Urothelium cell line (cell line): ENCODE results near the gene ARHGEF33.

Source experiments
- DNase-seq: peaks from one replicate; pipeline ENCODE4 v3.0.0; 2011; ENCODE audit warnings: low spot score, mixed read lengths
- FAIRE-seq: peaks from 2 replicates; lab custom pipeline; 2011; peaks lifted over from hg19 to GRCh38; lab: Jason Lieb, UNC

The ARHGEF33 gene

DNA sequence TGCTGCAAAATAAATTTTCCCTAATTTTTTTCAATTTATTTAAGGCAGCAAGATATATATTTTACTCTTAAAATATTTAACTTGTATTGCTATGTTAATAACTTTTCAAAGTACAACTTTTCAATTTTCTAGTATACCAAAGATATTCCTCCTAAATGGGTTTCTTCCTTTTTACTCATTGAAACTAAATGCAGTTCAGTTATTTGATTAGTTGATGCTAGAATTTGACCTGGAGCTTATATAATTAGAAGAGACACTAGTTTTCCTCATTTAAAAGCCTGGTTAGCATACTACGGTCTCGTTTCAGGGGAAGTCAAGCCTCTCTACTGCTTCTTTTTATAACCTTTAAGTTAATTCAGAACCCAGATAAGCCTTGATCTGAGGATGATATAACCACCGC lies at the start of gene ARHGEF33:
Gene ARHGEF33, plus strand, starts transcription at position 301 of the 400 bp plus-strand sequence. CDS start 29,573 bp downstream, outside the sequence.
- DNase-seq, result no peak
- no peak for FAIRE-seq

DNA sequence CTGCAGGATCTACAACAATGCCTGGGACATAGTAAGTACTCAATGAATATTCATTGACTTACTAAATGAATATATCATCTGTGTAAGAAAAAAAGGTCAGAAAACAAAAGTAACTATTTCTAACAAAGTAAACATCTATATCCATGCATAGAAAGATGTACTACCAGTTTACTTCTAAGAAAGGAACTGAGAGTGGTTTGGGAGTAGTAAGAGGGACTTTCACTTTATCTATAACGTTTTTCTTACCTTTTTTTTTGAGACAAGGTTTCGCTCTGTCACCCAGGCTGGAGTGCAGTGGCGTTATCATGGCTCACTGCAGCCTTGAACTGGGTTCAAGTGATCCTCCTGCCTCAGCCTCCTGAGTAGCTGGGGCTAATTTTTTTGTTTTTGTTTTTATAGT lies 39.6 kb upstream of the ARHGEF33 start:
- FAIRE-seq, result no peak
- no peak for DNase-seq

DNA sequence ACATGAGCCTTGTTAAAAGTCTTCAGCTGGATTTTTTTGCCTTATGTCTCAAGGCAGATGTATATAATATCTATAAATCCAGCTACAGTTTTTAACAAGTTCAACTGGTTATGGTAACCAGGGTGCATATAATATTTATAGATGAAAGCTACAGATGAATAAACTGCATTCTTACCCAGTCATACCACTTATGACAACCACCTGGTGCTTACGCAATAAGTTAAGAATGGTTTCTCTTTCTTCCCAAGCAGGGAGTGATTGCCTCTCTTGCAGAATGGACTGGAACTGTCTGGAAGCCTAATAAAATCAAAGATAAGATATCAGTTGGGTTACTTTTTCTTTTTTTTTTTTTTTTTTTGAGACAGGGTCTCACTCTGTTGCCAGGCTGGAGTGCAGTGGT lies 33.5 kb upstream of the ARHGEF33 start:
- no peak for DNase-seq
- FAIRE-seq, result no peak

DNA sequence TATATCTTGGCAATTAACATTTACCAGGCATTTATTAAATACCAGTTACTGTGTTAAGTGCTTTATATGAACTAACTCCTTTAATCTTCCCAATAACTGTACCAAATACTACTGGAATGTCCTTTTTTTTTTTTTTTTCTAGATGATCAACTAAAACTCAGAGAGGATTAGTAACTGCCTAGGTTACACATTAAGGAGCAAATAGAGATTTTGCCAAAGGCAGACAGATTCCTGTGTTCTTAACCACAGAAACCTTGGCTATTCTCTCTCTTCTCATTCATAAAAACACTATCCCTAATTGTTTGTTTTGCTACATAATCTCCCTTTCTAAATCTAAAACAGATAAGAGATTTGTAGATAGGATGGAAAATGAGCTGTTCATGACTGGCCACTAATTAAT lies 27.2 kb upstream of the ARHGEF33 start:
- FAIRE-seq (no peak), DNase-seq (no peak)

DNA sequence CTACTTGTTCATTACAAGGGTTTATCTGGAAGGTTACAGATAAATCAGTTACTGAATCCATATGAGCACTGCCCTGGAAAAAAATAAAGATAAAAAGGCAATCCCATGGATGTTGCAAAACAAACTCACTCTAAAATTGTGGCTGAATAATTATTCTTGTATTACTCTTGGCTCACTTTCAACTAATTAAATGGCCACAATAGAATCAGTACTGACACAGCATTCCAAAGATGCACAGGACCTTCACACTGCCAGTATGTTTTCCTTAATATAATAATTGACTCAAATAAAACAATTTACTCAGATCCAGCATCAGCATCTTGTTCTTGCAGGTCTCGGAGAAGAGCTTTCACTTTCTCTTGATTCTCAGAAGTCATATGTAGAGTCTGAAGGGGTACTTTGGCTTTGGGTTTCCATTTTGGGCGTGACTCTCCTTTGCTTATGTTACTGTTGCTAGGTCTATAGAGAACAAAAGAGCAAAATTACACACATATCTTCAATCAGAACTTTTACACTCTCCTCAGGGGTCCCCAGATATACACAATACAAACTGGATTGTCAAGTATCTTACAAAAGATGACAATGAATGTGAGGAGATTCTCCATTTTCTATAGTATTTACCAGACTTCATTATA lies 26.5 kb upstream of the ARHGEF33 start:
- FAIRE-seq, result no peak
- DNase-seq, result no peak

DNA sequence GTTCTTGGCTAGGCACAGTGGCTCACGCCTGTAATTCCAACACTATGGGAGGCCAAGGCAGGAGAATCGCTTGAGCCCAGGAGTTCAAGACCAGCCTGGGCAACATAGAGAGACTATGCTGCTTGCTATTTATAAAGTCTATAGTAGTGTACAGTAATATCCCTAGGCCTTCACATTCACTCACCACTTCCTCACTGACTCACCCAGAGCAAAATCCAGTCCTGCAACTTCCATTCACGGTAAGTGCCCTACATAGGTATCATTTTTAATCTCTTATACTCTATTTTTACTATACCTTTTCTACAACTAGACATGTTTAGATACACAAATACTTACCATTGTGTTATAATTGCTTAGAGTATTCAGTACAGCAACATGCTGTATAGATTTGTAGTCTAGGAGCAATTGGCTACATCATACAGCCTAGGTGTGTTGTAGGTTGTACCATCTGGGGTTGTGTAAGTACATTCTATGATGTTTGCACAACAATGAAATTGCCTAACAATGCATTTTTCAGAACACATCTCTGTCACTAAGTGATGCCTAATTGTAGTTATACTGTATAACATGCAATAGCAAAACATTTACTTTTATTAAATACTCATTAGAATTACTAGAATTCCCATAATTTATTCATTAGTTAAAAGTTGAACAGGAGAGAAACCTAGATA lies 22.8 kb upstream of the ARHGEF33 start:
- FAIRE-seq (peak; percentile 58), DNase-seq (no peak)

DNA sequence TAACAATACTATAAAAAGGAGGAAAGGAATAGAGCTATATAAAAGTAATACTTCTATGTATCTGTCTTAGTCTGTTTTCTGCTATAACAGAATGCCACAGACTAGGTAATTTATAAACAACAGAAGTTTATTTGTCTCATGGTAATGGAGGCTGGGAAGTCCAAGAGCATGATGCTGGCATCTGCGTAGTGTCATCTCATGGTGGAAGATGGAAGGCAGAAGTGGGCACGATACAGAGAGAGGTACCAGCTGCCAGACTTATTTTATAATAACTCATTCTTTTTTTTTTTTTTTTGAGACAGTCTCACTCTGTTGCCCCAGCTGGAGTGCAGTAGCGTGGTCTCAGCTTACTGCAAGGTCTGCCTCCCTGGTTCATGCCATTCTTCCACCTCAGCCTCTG lies 18.2 kb upstream of the ARHGEF33 start:
- DNase-seq, result no peak
- FAIRE-seq, result no peak

DNA sequence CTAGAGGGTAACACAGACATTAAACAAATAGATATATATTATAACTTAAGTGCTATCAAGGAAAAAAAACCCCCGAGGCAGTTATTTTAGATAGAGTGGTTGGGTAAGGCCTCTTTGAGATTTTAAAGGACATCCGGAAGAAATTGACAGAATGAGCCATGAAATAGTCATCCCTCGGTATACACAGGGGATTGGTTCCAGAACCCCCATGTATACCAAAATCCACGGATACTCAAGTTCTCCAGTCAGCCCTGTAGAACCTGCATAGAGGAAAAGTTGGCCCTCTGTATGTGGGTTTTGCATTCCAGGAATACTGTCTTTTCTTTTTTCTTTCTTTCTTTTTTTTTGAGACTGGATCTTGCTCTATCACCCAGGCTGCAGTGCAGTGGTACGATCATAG lies 15.9 kb upstream of the ARHGEF33 start:
- no peak for DNase-seq

DNA sequence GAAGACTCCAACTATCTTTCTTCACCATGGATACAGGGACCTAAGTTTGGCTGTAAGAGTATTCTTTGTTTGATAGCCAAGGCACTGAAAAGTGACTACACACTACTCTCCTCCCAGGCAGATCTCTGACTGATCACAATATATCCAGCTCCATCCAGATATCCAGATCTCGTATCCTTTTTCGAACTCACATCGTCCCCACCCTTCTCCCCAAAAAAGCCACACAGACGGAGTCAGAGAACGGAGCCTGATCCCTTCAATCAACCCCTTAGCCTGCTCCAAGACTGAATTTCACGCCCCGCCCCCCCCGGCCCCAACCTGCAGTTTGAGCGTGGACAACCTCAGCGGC lies 14.5 kb upstream of the ARHGEF33 start:
- DNase-seq (no peak), FAIRE-seq (no peak)

More for the DNA sequence above, 15.9 kb upstream of the ARHGEF33 start:
- no peak for FAIRE-seq

GRCh38 chr2:38875576-38876367 lies 13.9 kb upstream of the ARHGEF33 start, which contains the start of the genes DHX57 and MORN2:
TSS of gene DHX57 (minus strand) at chr2:38875934. CDS start at chr2:38868405, 7,529 bp downstream.
TSS of gene MORN2 (plus strand) at chr2:38875976.
- FAIRE-seq (peak; percentile 92), DNase-seq (peak; percentile 99)

DNA sequence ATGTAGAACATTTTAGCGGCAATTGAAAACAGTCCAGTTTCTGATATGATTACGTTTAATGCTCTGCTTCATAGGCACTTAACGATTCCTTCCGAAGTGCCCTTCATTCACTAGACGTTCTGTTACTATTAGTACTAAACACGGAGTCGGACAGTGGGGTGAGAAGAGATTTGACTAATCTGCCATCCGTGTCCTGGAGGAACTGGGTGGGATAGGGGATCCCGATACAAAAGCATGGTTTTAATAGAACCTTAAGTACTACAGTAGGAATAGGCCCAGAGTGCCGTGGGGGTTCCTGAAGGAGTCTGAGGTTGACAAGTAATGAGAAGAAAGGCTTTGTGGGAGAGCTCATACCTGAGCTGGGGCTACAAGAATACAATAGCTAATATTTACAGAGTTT lies 13.3 kb upstream of the ARHGEF33 start:
- FAIRE-seq (no peak), DNase-seq (no peak)

DNA sequence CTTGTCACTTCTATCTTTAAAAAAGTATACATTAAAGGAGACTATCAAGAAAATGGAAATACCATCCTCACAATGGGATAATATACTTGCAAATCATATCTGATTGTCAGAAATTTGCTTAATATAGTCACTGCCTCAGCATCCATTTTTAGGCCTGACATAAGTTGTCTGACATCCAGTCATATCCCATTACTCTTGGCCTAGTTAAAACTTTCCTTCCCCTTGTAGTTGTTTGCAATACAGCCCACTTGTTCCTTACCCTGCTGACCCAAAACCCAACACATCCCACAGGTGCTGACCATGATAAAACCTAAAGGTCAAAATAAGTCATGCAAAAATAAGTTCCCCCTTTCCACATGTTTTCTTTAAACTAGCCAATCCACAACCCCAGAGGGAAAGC lies 3.6 kb upstream of the ARHGEF33 start:
- FAIRE-seq (no peak), DNase-seq (no peak)

GRCh38 chr2:38887347-38887746 lies 2.3 kb upstream of the ARHGEF33 start:
- DNase-seq (no peak), FAIRE-seq (no peak)

DNA sequence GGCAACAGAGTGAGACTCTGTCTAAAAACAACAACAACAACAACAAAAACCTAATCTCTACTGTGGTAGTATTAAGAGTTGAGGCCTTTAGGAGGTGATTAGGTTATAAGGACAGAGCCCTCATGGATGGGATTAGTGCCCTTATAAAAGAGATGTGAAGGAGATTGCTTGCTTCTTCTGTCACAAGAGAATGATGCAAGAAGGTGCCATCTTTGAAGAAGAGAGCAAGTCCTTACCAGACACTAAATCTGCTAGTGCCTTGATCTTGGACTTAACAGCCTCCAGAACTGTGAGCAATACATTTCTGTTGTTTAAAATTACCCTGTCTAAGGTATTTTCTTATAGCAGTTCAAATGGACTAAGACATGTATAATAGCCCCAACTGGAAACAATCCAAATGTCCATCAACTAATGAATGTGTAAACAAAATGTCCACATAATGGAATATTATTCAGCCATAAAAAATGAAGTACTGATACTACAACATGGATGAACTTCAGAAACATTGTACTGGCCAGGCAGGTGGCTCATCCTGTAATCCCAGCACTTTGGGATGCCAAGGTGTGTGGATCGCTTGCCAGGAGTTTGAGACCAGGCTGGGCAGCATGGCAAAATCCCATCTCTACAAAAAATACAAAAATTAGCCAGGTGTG lies 1.6 kb upstream of the ARHGEF33 start:
- FAIRE-seq, result no peak

GRCh38 chr2:38889045-38889444 lies 630 bp upstream of the ARHGEF33 start:
- no peak for FAIRE-seq
- no peak for DNase-seq

More for the DNA sequence above, 1.6 kb upstream of the ARHGEF33 start:
- DNase-seq, result no peak

DNA sequence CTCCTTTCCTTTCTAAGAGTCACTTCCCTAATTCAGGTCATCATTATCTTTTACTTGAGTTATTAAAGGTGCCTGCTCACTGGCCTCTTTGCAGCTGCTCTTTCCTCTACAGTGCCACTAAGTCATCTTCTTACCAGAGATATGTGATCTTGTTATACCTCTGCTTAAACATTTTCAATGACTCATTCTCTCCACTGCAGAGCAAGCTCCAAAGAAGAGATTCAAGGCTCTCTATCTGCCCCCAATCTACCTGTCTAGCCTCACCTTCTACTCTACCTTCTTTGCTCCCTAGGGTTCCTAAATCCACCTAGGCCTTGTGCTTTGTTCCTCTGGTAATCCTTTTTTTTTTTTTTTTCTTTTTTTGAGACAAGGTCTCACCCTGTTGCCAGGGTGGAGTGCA lies 3.1 kb downstream of the ARHGEF33 start:
- no peak for DNase-seq
- no peak for FAIRE-seq

- DNase-seq (no peak), FAIRE-seq (no peak)
These were observed 8.6 kb downstream of the ARHGEF33 start for GRCh38 chr2:38898256-38898655.

DNA sequence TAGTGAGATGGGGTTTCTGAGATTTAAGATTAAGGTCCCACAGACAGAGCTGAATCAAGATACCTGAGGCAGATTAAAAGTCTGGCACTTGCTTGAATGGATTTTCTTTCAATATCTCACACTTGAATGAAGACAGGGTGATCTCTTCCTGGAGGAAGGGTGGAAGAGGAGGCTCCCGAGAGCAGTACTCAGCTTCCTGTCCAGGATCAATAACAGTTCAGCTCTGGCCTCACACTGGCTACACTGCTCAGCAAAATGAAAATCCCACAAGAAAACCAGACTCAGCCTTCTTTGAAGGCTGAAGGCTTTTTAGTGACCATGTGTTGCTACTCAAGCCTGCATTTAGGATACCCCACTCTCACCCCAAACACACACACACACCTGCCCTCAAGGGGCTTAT lies 11.1 kb downstream of the ARHGEF33 start:
- FAIRE-seq (no peak), DNase-seq (no peak)

GRCh38 chr2:38905251-38905650 lies 15.6 kb downstream of the ARHGEF33 start:
- DNase-seq (no peak), FAIRE-seq (no peak)

- DNase-seq (no peak), FAIRE-seq (no peak)
These were observed 17.6 kb downstream of the ARHGEF33 start for GRCh38 chr2:38907242-38907641.
